HG03095 (cell line): ENCODE measurements around the gene SPHK2.
"Not testable (repeated sequence)": the region's sequence is repeated elsewhere in the genome, so short reads cannot be mapped to it uniquely, and the experiment has no call there.

Source experiments
- ATAC-seq: cut with Tn5 transposase; IDR thresholded peaks from one replicate; pipeline ENCODE4 v1.9.1; 2021; ENCODE audit warnings: moderate library complexity; ENCODE audit not compliant: unreplicated experiment

The SPHK2 gene

GRCh38 chr19:48624067-48624594 lies 4.8 kb downstream of the SPHK2 start:
- ATAC-seq, result peak; percentile 46

GRCh38 chr19:48624791-48625723 lies 5.8 kb downstream of the SPHK2 start:
- ATAC-seq, result no peak

GRCh38 chr19:48625891-48626327 lies 6.6 kb downstream of the SPHK2 start:
- no peak for ATAC-seq

- no peak for ATAC-seq
Measured at GRCh38 chr19:48627201-48627864, 8.0 kb downstream of the SPHK2 start.

- ATAC-seq, result no peak
Measured at GRCh38 chr19:48627865-48628314, 8.6 kb downstream of the SPHK2 start.

- ATAC-seq, result no peak
Measured at GRCh38 chr19:48628486-48629296, 9.4 kb downstream of the SPHK2 start.

GRCh38 chr19:48629297-48629598 lies 9.9 kb downstream of the SPHK2 start:
- no peak for ATAC-seq

- no peak for ATAC-seq
Measured at GRCh38 chr19:48629599-48630295, 10.4 kb downstream of the SPHK2 start.

GRCh38 chr19:48630296-48631063 lies 11.2 kb downstream of the SPHK2 start:
- ATAC-seq, result no peak

GRCh38 chr19:48631225-48631624 lies 11.9 kb downstream of the SPHK2 start:
- ATAC-seq, result no peak

- ATAC-seq, result not testable (repeated sequence)
Measured at GRCh38 chr19:48632286-48632685, 13.0 kb downstream of the SPHK2 start.

GRCh38 chr19:48632692-48633147 lies 13.4 kb downstream of the SPHK2 start:
- ATAC-seq, result no peak

- ATAC-seq, result no peak
Measured at GRCh38 chr19:48633148-48634035, 14.1 kb downstream of the SPHK2 start.

- ATAC-seq, result no peak
Measured at GRCh38 chr19:48634036-48634342, 14.7 kb downstream of the SPHK2 start.

- peak; percentile 24 for ATAC-seq
Measured at GRCh38 chr19:48634424-48635262, 15.3 kb downstream of the SPHK2 start.

GRCh38 chr19:48635263-48635965 lies 16.1 kb downstream of the SPHK2 start:
- no peak for ATAC-seq
